CD14-positive monocyte (primary cell): ENCODE data around the gene UQCR10. TPM values are rescaled to one million over a fixed set of nuclear protein-coding genes. Genes with fewer than 3 reads are reported as not detected.

Experiments
- DNase-seq, 3 donors: peaks; one replicate each; pipeline ENCODE4 v3.0.0-alpha.2; 2011 to 2022
- H2AFZ ChIP-seq: 2 replicates; pipeline ENCODE4 v1.6.0; 2012; ENCODE audit warnings: mild to moderate bottlenecking, low read depth, low read length, inconsistent platforms; ENCODE audit not compliant: insufficient read depth, poor library complexity, severe bottlenecking
- H3K27ac ChIP-seq, 2 donors: 1 replicate in 1 of 2; 2 replicates in 1 of 2; pipeline ENCODE4 v1.5.1; 2012 to 2013; ENCODE audit warnings: low read length in 2 of 2, control low read depth in 1 of 2, inconsistent platforms in 1 of 2, low read depth in 1 of 2, mild to moderate bottlenecking in 1 of 2
- H3K27me3 ChIP-seq, 2 donors: one replicate each; pipeline versions ENCODE4 v1.6.0 to v1.6.1; 2011 to 2013; ENCODE audit warnings: low read length in 2 of 2; ENCODE audit not compliant: control insufficient read depth in 2 of 2, insufficient read depth in 2 of 2
- H3K36me3 ChIP-seq, 2 donors: replicated peaks in 1 of 2; 1 replicate in 1 of 2; 2 replicates in 1 of 2; pipeline versions ENCODE4 v1.5.1 to v1.6.1; 2012 to 2013; ENCODE audit warnings: low read length in 2 of 2, control low read depth in 1 of 2, inconsistent platforms in 1 of 2, mild to moderate bottlenecking in 1 of 2; ENCODE audit not compliant: insufficient read depth in 2 of 2, control insufficient read depth in 1 of 2
- H3K4me1 ChIP-seq, 2 donors: 1 replicate in 1 of 2; 2 replicates in 1 of 2; pipeline versions ENCODE4 v1.5.1 to v1.6.1; 2012 to 2013; ENCODE audit warnings: low read length in 2 of 2, control low read depth in 1 of 2, inconsistent platforms in 1 of 2, mild to moderate bottlenecking in 1 of 2, moderate library complexity in 1 of 2; ENCODE audit not compliant: insufficient read depth in 2 of 2, control insufficient read depth in 1 of 2
- H3K4me2 ChIP-seq: replicated peaks from 2 replicates; pipeline ENCODE3; 2012; ENCODE audit warnings: low read length, moderate library complexity, mild to moderate bottlenecking; ENCODE audit not compliant: poor library complexity, severe bottlenecking; ENCODE audit errors: extremely low read depth
- H3K4me3 ChIP-seq, 3 experiments: fragments of 200-600 bp in 1 of 3; sonication (generic) in 1 of 3; replicated peaks in 1 of 3; 1 replicate in 2 of 3; 2 replicates in 1 of 3; pipeline ENCODE4 v1.5.1; 2011 to 2013; ENCODE audit warnings: low read length in 3 of 3, mild to moderate bottlenecking in 3 of 3, control low read depth in 2 of 3, low read depth in 2 of 3, inconsistent platforms in 1 of 3, moderate library complexity in 1 of 3
- H3K79me2 ChIP-seq: 2 replicates; pipeline ENCODE4 v1.6.0; 2012; ENCODE audit warnings: mild to moderate bottlenecking, control low read depth, inconsistent platforms, low read length, moderate library complexity; ENCODE audit not compliant: insufficient read depth
- H3K9ac ChIP-seq: 2 replicates; pipeline ENCODE4 v1.6.0; 2017; ENCODE audit warnings: low read length, mild to moderate bottlenecking; ENCODE audit not compliant: insufficient read depth, poor library complexity, severe bottlenecking
- H3K9me3 ChIP-seq, 2 donors: replicated peaks in 1 of 2; 1 replicate in 1 of 2; 2 replicates in 1 of 2; pipeline versions ENCODE4 v1.5.1 to v1.6.1; 2012 to 2013; ENCODE audit warnings: low read length in 2 of 2, control low read depth in 1 of 2; ENCODE audit not compliant: control insufficient read depth in 1 of 2, insufficient read depth in 1 of 2
- H4K20me1 ChIP-seq: 2 replicates; pipeline ENCODE4 v1.6.0; 2012; ENCODE audit warnings: mild to moderate bottlenecking, low read length, control low read depth, moderate library complexity; ENCODE audit not compliant: insufficient read depth
- H3K27ac Mint-ChIP-seq, 7 donors: one replicate each; pipeline ENCODE4 v1.8.0; 2020; ENCODE audit warnings: mild to moderate bottlenecking in 7 of 7, mixed read lengths in 7 of 7, moderate library complexity in 6 of 7, inconsistent platforms in 2 of 7
- H3K27me3 Mint-ChIP-seq, 3 donors: one replicate each; pipeline ENCODE4 v1.8.0; 2021 to 2022; ENCODE audit warnings: low read depth in 3 of 3, mild to moderate bottlenecking in 3 of 3, mixed read lengths in 3 of 3, moderate library complexity in 3 of 3, inconsistent platforms in 1 of 3
- H3K36me3 Mint-ChIP-seq, 2 donors: one replicate each; pipeline ENCODE4 v1.8.0; 2020; ENCODE audit warnings: mixed read lengths in 2 of 2, inconsistent platforms in 1 of 2, mild to moderate bottlenecking in 1 of 2
- H3K4me1 Mint-ChIP-seq: one replicate; pipeline ENCODE4 v1.8.0; 2020; ENCODE audit warnings: mild to moderate bottlenecking, mixed read lengths
- H3K4me3 Mint-ChIP-seq, 2 donors: one replicate each; pipeline ENCODE4 v1.8.0; 2020; ENCODE audit warnings: mild to moderate bottlenecking in 2 of 2, mixed read lengths in 2 of 2, moderate library complexity in 1 of 2
- H3K9me3 Mint-ChIP-seq, 7 donors: one replicate each; pipeline ENCODE4 v1.8.0; 2020 to 2022; ENCODE audit warnings: mixed read lengths in 7 of 7, mild to moderate bottlenecking in 6 of 7, moderate library complexity in 6 of 7, inconsistent platforms in 2 of 7
- CTCF ChIP-seq: fragments of 200-600 bp; IDR thresholded peaks from one replicate; pipeline ENCODE4 v1.8.0; 2022; ENCODE audit warnings: antibody characterized with exemption, mild to moderate bottlenecking
- WGBS: methylation state at CpG from one replicate; pipeline ENCODE4 v1.1.5; 2013; ENCODE audit warnings: missing lambda C conversion rate; ENCODE audit not compliant: insufficient coverage; 5-methylcytosine and 5-hydroxymethylcytosine counted together
- intact Hi-C, 2 donors: fragments of 100-400 bp; cut with micrococcal nuclease; formaldehyde crosslinking; loops; one replicate each; pipeline versions ENCODE4 v1.15.0 to v1.15.1; 2023
- polyA plus RNA-seq, 3 donors: library from polyadenylated mRNA; depleted of rRNA in 1 of 3; unstranded in 2 of 3; stranded (reverse) in 1 of 3; fragments of 300-500 nt in 2 of 3; fragments of >200 nt in 1 of 3; fragmentation: Illumina TruSeq in 2 of 3; gene quantifications; 1 replicate in 2 of 3; 2 replicates in 1 of 3; pipeline ENCODE4 v1.2.3, GENCODE V29; 2012 to 2021

UQCR10 gene
- polyA plus RNA-seq, 3 donors, result 99.0 to 314 (median 287) TPM

DNA sequence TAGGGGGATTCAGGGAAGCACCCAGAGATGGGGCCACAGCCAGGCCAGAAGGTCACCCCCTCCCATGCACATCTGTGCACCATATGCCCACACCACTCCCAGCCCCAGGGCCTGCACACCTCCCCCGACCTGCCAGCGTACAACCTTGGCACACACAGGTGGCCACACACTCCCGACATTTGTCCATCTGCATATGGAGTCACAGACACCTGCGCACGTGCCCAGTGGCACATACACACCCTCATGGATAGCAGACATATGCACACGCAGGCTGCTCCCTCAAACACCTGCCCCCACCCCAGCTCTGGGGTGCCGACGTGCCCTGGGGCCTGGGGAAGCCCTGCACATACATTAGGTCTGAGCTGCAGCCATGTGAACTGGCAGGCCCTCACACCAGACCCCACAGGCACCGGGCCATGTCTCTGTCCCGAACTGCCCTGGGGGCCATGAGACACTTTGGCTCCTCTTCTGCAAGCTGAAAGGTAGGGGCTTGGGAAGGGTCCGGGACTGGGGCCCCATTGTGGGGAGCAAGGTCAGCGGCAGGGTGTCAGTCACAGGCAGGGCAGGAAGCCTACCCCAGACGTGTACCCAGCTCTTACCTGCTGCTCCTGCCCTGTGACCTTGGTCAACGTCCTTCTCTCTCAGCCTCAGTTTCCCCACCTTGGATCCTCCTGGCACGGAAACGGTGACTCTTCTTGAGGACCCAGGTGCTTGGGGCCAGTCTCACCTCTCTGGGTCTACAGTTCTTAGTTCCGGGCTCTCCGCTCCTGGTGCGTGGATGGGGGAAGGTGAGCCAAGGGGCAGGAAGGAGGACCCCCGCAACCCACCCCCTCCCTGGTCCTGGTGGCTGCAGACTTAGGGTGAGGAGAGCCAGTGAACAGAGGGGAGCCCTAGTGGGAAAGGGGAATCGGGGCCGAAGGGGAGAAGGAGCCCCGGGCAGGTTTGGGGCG lies 47.9 kb upstream of the UQCR10 start:
- H3K27me3 ChIP-seq, result peaks cover 16 to 42% of the 10 kb centered on the region in 2 donors
- no peaks in the 10 kb centered on the region for H3K36me3 ChIP-seq
- H3K9me3 Mint-ChIP-seq, result peaks cover 0 to 11% (median 2%) of the 10 kb centered on the region in 7 donors
- H3K4me1 ChIP-seq, result no peaks in the 10 kb centered on the region
- H3K4me3 Mint-ChIP-seq, result peak overlapping the region in 1 of 2 donors; percentile 77
- H3K9ac ChIP-seq, result no peak overlapping the region
- H3K27ac Mint-ChIP-seq, result peak overlapping the region in 2 of 7 donors; percentile 66 to 85
- no peak overlapping the region for H2AFZ ChIP-seq
- no peaks in the 10 kb centered on the region for H3K36me3 Mint-ChIP-seq
- WGBS, result 62% methylated on average over 12 of the region's 24 CpGs
- H3K4me1 Mint-ChIP-seq, result no peaks in the 10 kb centered on the region
- peaks cover 0 to 5% of the 10 kb centered on the region in 2 donors for H3K9me3 ChIP-seq
- no peak for TF ChIP-seq CTCF
- H4K20me1 ChIP-seq, result no peaks in the 10 kb centered on the region
- no peak for DNase-seq
- intact Hi-C loops, result no loop called here
- no peak overlapping the region for H3K27ac ChIP-seq
- no peaks in the 10 kb centered on the region for H3K79me2 ChIP-seq
- no peak overlapping the region for H3K4me2 ChIP-seq
- H3K27me3 Mint-ChIP-seq, result peaks cover 38 to 72% (median 54%) of the 10 kb centered on the region in 3 donors
- no peak overlapping the region for H3K4me3 ChIP-seq

DNA sequence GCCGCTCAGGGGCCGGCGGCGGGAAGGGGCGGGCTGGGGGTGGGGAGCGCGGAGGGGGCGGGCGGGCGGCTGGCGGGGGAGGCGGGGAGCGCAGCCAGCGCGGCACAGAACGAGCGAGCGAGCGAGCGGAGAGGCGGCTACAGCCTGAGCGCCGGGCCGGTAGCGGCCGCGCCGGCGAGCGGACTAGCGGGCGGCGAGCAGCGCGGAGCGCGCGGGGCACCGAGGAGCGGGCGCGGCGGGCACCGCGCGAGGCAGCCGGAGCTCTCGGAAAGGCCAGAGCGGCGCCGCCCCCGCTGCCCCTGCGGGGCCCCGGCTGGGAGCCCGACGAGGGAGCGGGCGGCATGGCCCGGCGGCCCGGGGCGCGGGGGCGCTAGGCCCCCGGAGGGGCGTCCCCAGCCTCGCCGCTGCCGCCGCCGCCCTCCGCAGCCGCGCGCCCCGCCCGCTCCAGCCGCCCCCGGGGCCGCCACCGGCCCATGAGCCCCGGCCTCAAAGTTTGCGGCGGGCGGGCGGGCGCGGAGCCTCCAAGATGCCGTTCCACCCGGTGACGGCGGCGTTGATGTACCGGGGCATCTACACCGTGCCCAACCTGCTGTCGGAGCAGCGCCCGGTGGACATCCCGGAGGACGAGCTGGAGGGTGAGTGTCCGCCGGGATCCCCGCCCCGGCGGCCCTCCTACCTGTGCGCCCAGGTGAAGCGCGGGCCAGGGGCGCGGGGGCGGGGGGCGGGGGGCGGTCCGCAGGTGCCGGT lies 47.1 kb upstream of the UQCR10 start, which contains the start of gene CABP7:
Gene CABP7 (plus strand): TSS at position 105 of the 747 bp plus-strand sequence. CDS start 422 bp downstream, at position 527.
- H3K9ac ChIP-seq, result no peak within 1 kb of the TSS
- intact Hi-C loops, result no loop called here
- H3K4me3 Mint-ChIP-seq, result peak within 1 kb of the TSS in 1 of 2 donors; percentile 77
- no peaks in the 10 kb centered on the region for H3K36me3 Mint-ChIP-seq
- H4K20me1 ChIP-seq, result no peaks in the 10 kb centered on the region
- under 1% methylated on average over 102 of the region's 115 CpGs for WGBS
- H3K4me1 Mint-ChIP-seq, result no peaks in the 10 kb centered on the region
- H3K4me3 ChIP-seq, result no peak within 1 kb of the TSS
- H3K79me2 ChIP-seq, result no peaks in the 10 kb centered on the region
- peak within 1 kb of the TSS in 1 of 7 donors; percentile 66 for H3K27ac Mint-ChIP-seq
- no peaks in the 10 kb centered on the region for H3K4me1 ChIP-seq
- H3K27me3 Mint-ChIP-seq, result peaks cover 40 to 72% (median 54%) of the 10 kb centered on the region in 3 donors
- peaks cover 0 to 5% of the 10 kb centered on the region in 2 donors for H3K9me3 ChIP-seq
- no peaks in the 10 kb centered on the region for H3K36me3 ChIP-seq
- H3K27ac ChIP-seq, result no peak within 1 kb of the TSS
- peaks cover 0 to 11% (median 2%) of the 10 kb centered on the region in 7 donors for H3K9me3 Mint-ChIP-seq
- no peak for TF ChIP-seq CTCF
- no peak within 1 kb of the TSS for H2AFZ ChIP-seq
- no peak for DNase-seq
- H3K4me2 ChIP-seq, result no peak within 1 kb of the TSS
- H3K27me3 ChIP-seq, result peaks cover 16 to 42% of the 10 kb centered on the region in 2 donors
